Measurements from ENCODE around the gene POU4F1. TPM values are rescaled to one million over a fixed set of nuclear protein-coding genes. Genes with fewer than 3 reads are reported as not detected.

POU4F1 gene
- polyA plus RNA-seq, 4 donors = 0.03 to 0.12 (median 0.07) TPM

DNA sequence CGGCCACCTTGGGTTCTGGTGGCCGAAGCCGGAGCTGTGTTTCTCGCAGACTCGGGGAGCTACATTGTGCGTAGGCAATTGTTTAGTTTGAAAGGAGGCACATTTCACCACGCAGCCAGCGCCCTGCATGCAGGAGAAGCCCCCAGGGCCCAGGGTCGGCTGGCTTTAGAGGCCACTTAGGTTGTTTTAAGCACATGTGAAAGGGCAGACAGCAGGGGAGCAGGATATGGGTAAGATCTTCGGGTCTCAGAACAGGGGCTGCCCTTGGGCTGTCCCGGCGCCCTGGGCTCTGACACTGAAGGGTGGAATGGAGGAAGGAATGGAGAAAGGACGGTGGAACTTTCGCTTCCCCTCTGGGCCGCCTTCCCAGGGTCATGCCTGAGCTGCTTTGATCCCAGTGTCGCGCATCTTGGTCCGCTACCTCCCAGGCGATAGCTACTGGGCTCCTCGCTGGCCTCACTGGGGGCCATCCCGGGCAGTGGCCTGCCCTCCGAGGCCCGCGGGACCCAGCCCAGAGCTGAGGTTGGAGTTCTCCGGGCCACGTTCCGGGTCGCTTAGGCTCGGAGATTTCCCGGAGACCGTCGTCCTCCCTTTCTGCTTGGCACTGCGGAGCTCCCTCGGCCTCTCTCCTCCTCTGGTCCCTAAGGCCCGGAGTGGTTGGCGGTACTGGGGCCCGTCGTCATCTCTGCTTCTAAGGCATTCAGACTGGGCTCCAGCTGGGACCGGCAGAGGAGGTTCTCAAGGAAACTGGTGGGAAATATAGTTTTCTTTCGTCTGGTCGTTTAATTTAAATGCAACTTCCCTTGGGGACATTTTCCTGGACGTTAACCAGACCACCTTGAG is 4.3 kb upstream of the POU4F1 start:
- no peak for DNase-seq (ENCODE audit: low read depth in 4 of 4, low spot score in 3 of 4)

DNA sequence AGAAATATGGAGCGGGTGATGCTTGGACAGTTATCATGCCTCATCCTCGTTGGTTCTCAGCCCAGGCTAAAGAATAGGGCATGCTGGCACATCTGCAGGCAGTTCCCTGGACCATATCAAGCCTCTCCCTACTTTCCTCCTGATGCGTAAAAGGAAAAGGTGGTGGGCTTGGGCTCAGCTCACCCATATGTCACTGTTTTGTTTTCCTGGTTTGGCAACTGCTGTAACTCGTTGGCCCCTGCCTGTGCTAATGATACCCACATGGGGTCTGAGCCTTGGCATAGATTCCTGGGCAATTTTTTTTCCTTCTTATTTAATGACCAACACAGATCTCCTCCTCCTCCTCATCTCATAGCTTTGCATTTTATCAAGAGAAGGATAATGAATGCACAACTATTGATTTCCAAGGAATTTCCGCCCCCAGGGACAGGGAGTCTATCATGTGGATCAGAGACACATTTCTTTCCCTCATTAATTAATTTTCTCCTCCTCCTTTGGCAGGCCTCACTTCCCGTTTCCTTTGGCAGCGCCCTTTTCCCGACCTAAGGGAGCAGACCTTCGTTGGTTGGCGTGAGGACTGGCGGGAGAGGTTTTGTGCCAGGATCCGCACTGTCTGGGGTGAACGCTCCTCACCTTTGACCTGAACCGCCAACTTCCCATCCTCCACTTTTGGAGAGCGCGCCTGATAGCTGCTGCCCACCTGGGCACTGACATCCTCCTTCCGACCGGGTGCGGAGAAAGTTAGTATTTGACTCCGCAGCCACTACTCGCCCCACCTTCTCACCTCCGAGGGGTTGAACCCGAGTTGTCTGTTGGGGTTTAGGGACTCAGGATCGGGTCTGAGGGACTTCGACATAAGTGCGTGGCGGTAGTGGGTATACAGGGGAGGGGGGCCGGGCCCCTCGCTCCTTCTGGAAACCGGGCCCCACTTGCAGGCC is 3.4 kb upstream of the POU4F1 start:
- no peak for DNase-seq (ENCODE audit: low read depth in 4 of 4, low spot score in 3 of 4)

DNA sequence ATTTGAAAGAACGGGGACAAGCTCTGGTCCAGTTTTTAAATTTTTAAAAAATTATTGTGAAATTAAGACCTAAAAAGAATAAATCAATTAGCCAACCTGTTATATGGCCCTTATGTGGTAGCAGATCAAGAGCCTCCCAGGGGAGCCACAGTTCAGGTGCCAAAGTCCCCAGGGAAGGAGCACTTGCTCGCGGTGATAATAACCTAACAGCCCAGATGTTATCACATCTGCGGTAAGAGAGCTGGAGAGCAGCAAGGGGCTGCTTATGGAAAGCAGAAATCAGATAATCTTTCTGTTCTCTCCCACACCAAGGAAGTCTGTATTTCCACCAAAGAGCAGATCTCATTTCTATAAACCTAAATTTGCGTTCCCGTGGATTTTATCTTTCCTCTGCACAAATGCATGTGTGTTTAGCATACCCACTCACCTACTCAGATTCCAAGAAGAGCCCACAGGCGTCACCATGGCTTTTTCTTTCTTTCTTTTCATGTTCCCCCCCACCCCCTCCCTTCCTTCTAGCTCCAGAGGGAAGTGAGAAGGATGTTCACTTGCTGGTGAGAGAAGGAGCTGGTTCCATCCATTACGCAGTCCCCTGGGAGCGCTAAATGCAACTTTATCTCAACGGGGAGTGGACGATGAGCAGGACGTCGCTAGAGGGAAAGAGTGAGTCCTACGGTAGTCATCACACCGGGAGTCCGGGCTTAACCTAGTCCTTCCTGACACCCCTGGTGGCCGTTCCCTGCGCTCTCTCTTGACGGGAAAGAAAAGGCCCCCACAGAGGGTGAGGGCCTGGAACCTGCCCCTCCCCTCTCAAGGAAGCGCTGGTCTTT is 1.6 kb upstream of the POU4F1 start:
- no peak for DNase-seq (ENCODE audit: low read depth in 4 of 4, low spot score in 3 of 4)

DNA sequence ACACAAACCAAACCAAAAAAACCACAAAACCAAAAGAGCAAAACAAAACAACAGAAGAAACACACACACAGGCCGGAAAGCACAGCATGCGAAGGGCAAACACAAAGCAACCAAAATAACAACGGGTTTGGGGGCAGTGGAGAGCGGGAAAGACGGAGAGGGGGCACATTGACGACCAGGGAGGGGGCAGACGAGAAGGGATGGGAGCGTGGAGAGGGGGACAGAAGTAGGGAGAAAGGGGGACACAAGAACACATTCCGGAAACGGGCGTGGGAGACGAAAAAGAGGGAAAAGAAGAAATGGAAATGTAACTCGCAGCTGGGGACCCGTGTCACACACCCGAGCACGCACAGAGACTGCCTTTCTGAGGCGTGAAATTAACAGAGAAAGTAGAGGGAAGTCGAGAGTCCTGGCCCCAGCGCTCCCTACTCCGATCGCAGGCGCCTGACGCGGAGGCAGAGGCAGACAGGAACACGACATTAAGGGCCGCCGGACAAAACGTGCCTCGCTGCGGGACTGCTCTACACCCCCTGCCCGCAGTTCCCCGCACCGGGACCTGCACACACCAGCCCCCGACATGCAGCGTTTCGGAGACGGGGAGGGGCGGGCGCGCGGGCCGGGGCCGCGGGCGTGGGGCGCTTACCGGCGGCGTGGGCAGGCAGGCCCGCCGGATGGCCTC is 652 bp downstream of the POU4F1 start:
- no peak for DNase-seq (ENCODE audit: low read depth in 4 of 4, low spot score in 3 of 4)

DNA sequence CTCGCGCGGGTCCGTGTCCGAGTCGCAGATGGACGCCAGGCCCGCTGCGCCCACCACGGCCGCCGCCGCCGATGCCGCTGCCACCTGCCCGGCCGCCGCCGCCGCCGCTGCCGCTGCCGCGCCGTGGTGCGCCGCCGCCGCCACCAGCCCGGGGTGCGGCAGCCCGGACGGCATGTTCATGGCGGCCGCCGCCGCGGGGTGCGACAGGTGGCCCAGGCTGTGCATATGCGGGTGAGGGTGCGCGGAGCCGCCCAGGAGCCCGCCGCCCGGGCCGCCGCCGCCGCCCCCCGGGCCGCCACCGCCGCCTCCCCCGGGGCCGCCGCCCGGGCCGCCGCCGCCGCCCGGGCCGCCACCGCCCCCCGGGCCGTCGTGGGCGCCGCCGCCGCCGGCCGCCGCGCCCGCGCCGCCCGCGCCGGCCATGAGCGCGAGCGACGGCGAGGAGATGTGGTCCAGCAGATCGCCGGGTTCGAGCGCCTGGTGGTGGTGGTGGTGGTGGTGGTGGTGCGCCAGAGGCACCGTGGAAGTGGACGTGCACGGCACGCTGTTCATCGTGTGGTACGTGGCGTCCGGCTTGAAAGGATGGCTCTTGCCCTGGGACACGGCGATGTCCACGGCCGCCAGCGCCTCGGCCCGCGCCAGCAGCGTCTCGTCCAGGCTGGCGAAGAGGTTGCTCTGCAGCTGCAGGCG is 1.3 kb downstream of the POU4F1 start:
- DNase-seq (ENCODE audit: low read depth in 4 of 4, low spot score in 3 of 4) = no peak

DNA sequence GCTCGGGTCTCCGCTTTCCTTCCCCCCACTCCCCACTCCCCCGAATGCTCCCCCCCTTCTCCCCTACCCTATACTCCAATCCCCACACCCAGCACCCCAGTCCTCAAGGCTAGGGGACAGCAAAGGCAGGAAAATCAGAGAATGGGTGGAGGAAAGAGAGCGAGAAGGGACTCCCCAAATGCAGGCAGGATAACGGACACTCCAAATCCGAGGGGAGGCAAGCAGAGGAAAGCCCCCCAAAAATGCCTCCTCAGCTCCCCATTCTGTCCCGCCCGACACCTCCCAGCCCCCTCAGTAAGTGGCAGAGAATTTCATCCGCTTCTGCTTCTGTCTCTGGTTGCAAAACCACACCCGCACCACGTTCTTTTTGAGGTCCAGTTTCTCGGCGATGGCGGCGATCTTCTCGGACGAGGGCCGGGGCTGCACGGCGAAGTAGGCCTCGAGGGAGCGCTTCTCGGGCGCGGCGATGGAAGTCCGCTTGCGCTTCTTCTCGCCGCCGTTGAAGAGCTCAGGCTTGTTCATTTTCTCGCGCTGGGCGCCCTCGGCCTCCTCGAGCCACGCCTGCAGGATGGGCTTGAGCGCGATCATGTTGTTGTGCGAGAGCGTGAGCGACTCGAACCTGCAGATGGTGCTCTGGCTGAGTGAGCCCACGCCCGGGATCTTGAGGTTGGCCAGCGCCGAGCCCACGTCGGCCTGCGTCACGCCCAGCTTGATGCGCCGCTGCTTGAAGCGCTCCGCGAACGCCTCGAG is 2.1 kb downstream of the POU4F1 start:
- DNase-seq (ENCODE audit: low read depth in 4 of 4, low spot score in 3 of 4) = no peak

DNA sequence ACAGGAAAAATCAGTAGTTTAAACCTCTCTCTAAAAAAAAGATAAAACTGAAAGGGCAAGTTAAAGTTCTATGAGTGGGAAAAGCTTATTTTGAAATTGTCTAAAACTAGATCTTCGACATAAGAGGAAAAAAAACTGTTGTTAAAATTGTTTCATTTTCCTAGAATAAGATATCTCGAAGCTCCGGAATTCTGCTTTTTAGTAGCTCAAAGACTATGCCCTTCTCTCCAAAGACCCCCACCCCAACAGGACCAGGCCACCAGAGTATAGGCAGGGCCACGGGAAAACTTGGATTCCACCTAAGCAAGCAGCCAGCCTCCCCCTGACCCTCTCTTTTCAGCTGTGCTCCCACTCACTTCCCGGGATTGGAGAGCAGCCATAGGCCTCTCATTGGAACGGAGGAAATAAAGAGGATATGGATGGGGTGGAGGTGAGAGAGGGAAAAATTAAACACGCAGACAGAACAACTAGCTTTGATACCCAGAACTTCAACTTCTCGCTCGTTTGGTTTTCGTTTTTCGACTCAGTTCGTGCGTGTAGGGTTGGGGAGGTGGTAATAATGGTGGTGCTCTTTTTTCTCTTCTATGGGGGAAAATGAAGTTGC is 3.0 kb downstream of the POU4F1 start:
- no peak for DNase-seq (ENCODE audit: low read depth in 4 of 4, low spot score in 3 of 4)

DNA sequence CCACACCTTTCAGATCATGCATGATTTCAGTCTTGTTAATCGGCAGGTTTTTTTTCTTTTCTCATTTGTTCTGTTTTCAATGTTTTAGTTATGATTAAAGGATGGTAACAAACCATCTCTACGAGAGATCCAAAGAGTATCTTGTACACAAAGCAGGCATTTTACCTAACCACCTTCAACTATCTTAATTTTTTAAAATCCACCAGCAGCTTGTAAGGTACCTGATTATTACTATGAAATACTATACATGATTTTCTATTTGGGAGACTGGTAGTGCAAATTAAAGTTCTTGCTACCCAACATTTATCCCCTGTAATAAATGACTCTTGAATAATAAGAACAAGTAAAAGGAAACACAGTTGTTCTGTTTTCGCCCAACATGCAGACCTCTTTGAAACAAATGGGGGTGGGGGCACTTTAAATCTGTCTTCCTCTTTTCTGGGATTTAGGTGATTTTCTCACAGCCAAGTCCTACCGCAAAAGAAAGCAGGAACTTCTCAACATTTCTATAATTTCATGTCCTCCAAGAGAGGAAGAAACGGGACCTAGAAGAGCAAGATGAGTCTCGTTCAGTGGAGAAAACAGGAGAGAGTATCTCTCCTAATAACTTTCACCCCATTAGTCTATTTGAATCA is 3.6 kb downstream of the POU4F1 start:
- no peak for DNase-seq (ENCODE audit: low read depth in 4 of 4, low spot score in 3 of 4)

DNA sequence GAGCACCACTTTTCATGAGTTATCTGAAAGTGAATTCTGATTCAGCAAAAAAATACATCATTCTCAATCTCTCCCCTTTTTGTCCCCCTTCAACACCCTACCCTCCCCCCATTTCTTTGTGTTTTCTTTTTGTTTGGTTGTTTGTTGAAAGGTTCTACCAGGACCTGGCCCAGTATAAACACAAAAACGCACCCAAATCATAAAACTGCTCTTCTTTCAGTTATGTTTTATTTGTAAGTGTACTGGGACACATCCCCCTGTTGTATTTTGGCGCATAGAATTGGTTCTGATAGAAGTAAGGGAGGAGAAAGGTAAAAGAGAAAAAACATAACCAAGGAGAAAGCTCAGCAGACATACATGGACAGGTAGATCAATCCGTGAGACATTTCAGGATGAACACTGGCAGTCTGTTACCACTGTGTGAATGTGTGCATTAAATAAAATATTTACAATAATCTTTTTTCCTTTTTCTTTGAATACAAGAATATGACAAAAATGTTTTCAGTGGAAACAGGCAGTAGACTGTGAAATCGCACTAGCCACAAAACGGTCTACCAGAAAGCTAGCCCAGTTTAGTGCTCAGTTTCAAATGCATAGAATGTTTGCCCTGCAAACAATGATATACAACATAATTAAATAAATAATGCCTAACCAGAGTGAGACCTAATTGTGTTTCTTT is 4.2 kb downstream of the POU4F1 start:
- no peak for DNase-seq (ENCODE audit: low read depth in 4 of 4, low spot score in 3 of 4)

DNA sequence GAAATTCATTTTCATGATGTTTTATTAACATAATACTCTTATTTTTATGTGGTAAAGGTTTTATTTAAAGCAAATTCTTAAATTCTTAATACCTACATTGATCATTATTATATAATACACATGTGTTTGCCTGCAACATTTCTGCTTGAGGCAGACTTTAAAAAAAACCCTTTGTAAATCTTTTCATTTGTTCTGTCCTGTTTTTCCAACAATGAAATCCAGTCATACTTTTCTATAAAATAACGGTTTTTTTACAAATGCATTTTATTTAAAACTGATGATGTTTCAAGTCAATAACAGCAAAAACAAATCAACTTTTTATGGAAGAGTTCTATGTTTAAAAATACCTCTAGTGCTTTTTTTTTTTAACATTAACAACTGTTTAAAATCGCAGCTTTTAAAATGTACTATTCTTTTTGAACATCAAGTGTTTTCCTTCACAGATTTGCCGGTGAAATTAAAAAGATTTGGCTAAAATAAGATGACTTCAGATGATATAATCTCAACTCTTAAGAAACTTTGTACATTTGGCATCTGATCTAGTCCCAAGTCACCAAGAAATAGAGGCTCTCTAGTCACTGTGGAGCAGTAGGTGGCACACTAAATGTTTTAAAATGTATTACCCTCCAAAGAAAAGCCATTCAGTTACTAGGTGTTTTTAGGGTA is 5.1 kb downstream of the POU4F1 start:
- no peak for DNase-seq (ENCODE audit: low read depth in 4 of 4, low spot score in 3 of 4)

DNA sequence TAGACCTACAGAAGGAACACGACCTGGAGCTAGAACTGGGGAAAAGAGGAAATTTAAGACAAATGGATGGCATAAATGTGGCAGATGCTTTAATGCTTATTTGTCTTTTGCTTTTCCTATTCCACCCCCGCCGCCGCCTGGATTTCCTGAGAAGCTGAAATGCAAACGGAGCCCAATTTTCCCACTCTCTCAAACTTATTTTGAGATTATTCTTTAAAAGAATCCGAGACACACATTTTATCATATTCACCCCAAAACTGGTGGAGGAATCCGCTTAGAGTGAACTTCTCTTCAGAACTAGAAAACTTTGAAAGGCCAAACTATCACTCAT is 5.8 kb downstream of the POU4F1 start:
- no peak for DNase-seq (ENCODE audit: low read depth in 4 of 4, low spot score in 3 of 4)

DNA sequence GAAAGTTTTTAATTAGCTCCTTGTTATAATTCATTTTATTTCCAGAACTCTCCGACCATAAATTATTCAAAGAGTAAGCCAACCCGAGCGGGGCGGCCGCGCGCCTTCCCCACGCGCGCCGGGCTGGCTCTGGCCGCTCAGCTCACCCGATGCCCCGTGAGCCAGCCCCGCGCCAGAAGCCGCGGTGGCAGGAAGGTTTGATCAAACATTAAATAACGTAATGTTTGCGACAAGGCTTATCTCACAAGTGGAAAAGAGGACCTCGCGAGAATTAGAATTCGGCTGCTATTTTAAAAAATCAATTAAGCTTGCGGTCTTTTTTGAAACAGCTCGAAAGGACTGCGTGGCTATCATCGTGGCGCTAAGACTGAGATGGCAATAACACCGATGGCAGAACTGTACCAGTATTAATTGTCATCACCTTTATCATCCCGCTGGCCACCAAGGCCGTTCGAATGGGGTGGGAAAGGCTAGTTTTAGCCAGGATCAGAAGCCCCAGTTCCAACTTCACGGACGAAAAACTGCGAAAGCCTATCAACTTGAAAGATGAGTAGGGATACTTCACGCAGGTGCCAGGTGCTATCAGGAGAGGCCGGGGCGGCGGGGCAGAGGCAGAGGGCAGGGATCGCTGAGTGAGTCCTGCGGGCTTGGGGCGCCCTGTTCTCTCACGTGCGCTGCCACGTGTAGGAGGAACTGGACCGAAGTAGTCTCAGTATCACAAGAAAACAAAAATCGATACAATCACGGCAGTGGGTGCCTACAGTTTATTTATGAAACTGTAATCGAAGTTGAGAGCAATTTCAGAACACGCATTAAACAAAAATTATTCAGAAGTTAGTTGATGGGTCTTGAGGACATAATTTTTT is 6.4 kb downstream of the POU4F1 start:
- no peak for DNase-seq (ENCODE audit: low read depth in 4 of 4, low spot score in 3 of 4)

DNA sequence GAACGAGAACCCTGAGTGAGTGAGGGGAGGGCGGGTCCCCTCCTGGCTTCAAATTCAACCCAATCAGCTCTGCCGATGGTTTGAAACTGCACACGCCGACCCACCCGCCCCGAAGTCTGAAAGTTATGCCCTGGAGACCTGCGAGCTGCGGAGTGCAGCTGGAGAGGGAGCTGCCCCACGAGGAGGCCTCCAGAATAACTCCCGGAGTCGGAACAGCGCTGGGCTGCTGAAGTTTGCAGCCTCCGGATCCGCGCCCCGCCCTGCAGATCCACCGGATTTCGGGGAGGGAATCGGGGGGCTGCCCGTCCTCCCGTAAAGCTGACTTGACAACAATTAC is 7.0 kb downstream of the POU4F1 start:
- DNase-seq (ENCODE audit: low read depth in 4 of 4, low spot score in 3 of 4) = no peak

DNA sequence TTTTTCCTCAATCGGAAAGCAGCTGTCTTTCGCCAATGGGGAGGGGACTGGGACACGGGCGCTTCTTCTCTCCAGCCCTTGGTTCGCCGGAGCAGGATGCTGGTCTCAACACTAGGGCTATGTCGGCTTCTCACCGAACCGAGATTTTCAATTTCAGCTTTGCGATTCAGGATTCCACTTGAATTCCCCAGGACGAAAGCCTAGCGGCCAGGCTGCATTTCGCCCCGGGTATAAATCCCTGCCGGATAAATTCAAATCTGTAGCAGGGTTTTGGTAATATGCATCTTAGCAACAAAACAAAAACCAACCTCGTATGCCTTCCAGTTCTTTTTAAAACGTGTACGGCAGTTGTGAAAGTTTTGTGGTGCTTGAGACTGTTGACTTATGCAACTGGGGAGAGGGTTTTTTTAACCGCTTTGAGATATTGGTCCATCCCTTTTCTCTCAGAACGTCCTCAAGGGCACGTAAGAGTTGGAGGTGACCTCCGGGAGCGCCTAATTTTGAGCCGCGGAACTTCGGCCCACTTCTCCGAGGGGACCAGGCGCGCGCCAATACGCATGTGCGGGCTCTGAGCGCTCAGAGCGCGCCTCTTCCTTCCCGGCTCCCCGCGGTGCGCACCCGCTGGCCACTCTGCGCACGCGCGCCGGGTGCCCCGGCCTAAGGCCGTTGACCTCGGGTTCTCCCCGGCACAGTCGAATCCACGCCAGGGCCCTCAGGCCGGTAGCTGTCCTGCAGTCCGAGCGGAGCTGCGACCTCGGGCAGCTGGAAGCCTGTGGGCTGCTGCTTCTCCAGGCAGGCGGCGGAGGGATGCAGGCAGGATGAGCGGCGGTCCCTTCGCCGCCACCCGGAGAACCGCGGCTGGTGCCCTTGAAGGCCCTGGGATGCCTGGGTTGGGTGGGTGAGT is 7.6 kb downstream of the POU4F1 start:
- DNase-seq (ENCODE audit: low read depth in 4 of 4, low spot score in 3 of 4) = no peak

DNA sequence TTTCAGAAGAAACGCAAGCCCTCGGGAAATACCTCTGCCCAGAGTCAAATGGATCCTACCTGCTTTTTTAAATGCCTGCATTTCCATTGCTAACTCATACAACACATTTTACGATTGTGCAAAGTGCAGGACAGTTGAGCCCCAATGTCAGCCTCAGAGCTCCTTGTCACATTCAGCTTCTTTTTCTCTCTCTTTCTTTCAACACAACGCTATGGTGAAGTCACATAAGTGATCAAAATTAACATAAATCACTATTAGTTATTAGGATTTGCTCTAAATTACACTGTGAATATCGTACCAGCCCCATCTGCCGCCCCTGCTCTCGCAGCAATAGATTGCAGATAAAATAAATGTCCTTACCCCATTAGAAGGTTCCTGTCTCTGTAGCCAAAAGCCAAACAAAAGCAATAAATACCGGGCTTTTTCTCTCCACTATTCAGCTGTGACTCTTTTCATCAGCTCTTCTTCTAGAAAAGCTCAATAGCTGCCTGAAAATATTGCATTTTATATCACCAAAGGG is 8.8 kb downstream of the POU4F1 start:
- no peak for DNase-seq (ENCODE audit: low read depth in 4 of 4, low spot score in 3 of 4)
